Vagina (tissue), 2 donors: Measurements from ENCODE around the gene MYO7A. TPM values are rescaled to one million over a fixed set of nuclear protein-coding genes. Genes with fewer than 3 reads are reported as not detected.

Experiments
- DNase-seq, 2 donors: peaks; one replicate each; pipeline ENCODE4 v3.0.0-alpha.2; 2017; ENCODE audit errors: extremely low spot score in 2 of 2
- H3K27ac ChIP-seq: fragments of 200-600 bp; sonication (generic); one replicate; pipeline ENCODE4 v1.5.1; 2019
- H3K27me3 ChIP-seq: fragments of 200-600 bp; sonication (generic); one replicate; pipeline ENCODE4 v1.5.1; 2019
- H3K36me3 ChIP-seq, 2 donors: fragments of 200-600 bp; sonication (generic); one replicate each; pipeline ENCODE4 v1.5.1; 2017 to 2019
- H3K4me1 ChIP-seq: fragments of 200-600 bp; sonication (generic); one replicate; pipeline ENCODE4 v1.5.1; 2019
- H3K4me3 ChIP-seq, 2 donors: fragments of 200-600 bp; sonication (generic); 1 replicate in 1 of 2; 2 replicates in 1 of 2; pipeline ENCODE4 v1.5.1; 2016 to 2019
- H3K9me3 ChIP-seq: fragments of 200-600 bp; sonication (generic); one replicate; pipeline ENCODE4 v1.5.1; 2019
- POLR2A ChIP-seq, 2 donors: fragments of 450-650 bp; IDR thresholded peaks; one replicate each; pipeline ENCODE4 v1.6.1; 2017; ENCODE audit warnings: antibody characterized with exemption in 2 of 2, mild to moderate bottlenecking in 2 of 2, moderate library complexity in 2 of 2
- POLR2AphosphoS5 ChIP-seq, 2 donors: sonication (generic); formaldehyde crosslinking; IDR thresholded peaks; one replicate each; pipeline ENCODE4 v1.9.0; 2017; ENCODE audit warnings: antibody characterized with exemption in 2 of 2, mild to moderate bottlenecking in 2 of 2, low read depth in 1 of 2; ENCODE audit not compliant: insufficient read depth in 1 of 2
- intact Hi-C: fragments of 100-400 bp; cut with DNase I; formaldehyde crosslinking; loops from one replicate; pipeline ENCODE4 v1.15.1; 2023
- total RNA-seq: library from RNA; depleted of rRNA; stranded (reverse); fragments of >200 nt; gene quantifications from one replicate; pipeline ENCODE4 v1.2.3, GENCODE V29; 2016
- TF ChIP-seq, protein P1 (sequence below), 3 experiments: fragments of 450-650 bp in 2 of 3; fragments of 200-600 bp in 1 of 3; sonication (generic) in 1 of 3; IDR thresholded peaks; one replicate each; pipeline ENCODE4 v1.5.1; 2017 to 2019; ENCODE audit warnings: antibody characterized with exemption in 3 of 3, mild to moderate bottlenecking in 2 of 3, moderate library complexity in 2 of 3

Gene MYO7A
- total RNA-seq, 1 donor from 2014 or later, result 9.1 TPM

DNA sequence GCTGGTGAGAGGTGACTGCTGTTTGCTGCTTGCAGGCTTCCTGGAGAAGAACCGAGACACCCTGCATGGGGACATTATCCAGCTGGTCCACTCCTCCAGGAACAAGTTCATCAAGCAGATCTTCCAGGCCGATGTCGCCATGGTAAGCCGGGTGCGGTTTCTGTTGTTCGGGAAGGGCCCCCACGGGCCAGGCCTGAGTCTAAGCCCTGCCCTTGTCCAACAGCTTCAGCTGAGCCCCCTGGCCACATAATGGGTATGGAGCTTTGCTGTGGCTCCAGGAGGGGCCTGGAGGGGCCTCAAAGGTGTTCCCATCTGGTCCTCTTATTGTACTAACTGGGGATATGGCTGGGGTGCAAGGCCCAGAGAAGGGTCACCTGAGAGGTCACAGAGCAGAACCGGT lies 38.0 kb downstream of the MYO7A start:
- H3K9me3 ChIP-seq, result no peaks in the 10 kb centered on the region
- H3K4me3 ChIP-seq, result no peak overlapping the region
- no peak for TF ChIP-seq POLR2AphosphoS5 (IDR thresholded peaks at IDR 0.05; ENCODE audit: insufficient read depth in 1 of 2, low read depth in 1 of 2)
- no peak for TF ChIP-seq POLR2A (IDR thresholded peaks at IDR 0.05)
- TF ChIP-seq, protein P1, sequence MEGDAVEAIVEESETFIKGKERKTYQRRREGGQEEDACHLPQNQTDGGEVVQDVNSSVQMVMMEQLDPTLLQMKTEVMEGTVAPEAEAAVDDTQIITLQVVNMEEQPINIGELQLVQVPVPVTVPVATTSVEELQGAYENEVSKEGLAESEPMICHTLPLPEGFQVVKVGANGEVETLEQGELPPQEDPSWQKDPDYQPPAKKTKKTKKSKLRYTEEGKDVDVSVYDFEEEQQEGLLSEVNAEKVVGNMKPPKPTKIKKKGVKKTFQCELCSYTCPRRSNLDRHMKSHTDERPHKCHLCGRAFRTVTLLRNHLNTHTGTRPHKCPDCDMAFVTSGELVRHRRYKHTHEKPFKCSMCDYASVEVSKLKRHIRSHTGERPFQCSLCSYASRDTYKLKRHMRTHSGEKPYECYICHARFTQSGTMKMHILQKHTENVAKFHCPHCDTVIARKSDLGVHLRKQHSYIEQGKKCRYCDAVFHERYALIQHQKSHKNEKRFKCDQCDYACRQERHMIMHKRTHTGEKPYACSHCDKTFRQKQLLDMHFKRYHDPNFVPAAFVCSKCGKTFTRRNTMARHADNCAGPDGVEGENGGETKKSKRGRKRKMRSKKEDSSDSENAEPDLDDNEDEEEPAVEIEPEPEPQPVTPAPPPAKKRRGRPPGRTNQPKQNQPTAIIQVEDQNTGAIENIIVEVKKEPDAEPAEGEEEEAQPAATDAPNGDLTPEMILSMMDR (IDR thresholded peaks at IDR 0.05), result no peak
- no peaks in the 10 kb centered on the region for H3K36me3 ChIP-seq
- no peaks in the 10 kb centered on the region for H3K4me1 ChIP-seq
- no peaks in the 10 kb centered on the region for H3K27me3 ChIP-seq
- DNase-seq, result no peak
- intact Hi-C loops, result no loop called here
- no peak overlapping the region for H3K27ac ChIP-seq

- no peaks in the 10 kb centered on the region for H3K36me3 ChIP-seq
- no peak overlapping the region for H3K27ac ChIP-seq
- no peak overlapping the region for H3K4me3 ChIP-seq
- TF ChIP-seq POLR2AphosphoS5 (IDR thresholded peaks at IDR 0.05; ENCODE audit: insufficient read depth in 1 of 2, low read depth in 1 of 2) (no peak), POLR2A (IDR thresholded peaks at IDR 0.05) (no peak)
- TF ChIP-seq, protein P1 (IDR thresholded peaks at IDR 0.05), result no peak
- intact Hi-C loops, result no loop called here
- no peaks in the 10 kb centered on the region for H3K4me1 ChIP-seq
- H3K27me3 ChIP-seq, result no peaks in the 10 kb centered on the region
- no peaks in the 10 kb centered on the region for H3K9me3 ChIP-seq
- DNase-seq, result no peak
Measured at GRCh38 chr11:77167111-77167626, 39.1 kb downstream of the MYO7A start.

GRCh38 chr11:77167791-77168190 lies 39.7 kb downstream of the MYO7A start:
- H3K9me3 ChIP-seq, result no peaks in the 10 kb centered on the region
- TF ChIP-seq, protein P1 (IDR thresholded peaks at IDR 0.05), result no peak
- no peak for TF ChIP-seq POLR2AphosphoS5 (IDR thresholded peaks at IDR 0.05; ENCODE audit: insufficient read depth in 1 of 2, low read depth in 1 of 2)
- no peak for TF ChIP-seq POLR2A (IDR thresholded peaks at IDR 0.05)
- H3K4me1 ChIP-seq, result no peaks in the 10 kb centered on the region
- no peak overlapping the region for H3K27ac ChIP-seq
- H3K27me3 ChIP-seq, result no peaks in the 10 kb centered on the region
- DNase-seq, result no peak
- intact Hi-C loops, result no loop called here
- H3K4me3 ChIP-seq, result no peak overlapping the region
- no peaks in the 10 kb centered on the region for H3K36me3 ChIP-seq

GRCh38 chr11:77170107-77170506 lies 42.1 kb downstream of the MYO7A start:
- no peaks in the 10 kb centered on the region for H3K36me3 ChIP-seq
- H3K4me3 ChIP-seq, result no peak overlapping the region
- no peaks in the 10 kb centered on the region for H3K27me3 ChIP-seq
- intact Hi-C loops, result no loop called here
- no peaks in the 10 kb centered on the region for H3K9me3 ChIP-seq
- H3K4me1 ChIP-seq, result no peaks in the 10 kb centered on the region
- no peak overlapping the region for H3K27ac ChIP-seq
- TF ChIP-seq POLR2AphosphoS5 (IDR thresholded peaks at IDR 0.05; ENCODE audit: insufficient read depth in 1 of 2, low read depth in 1 of 2) (no peak), POLR2A (IDR thresholded peaks at IDR 0.05) (no peak)
- TF ChIP-seq, protein P1 (IDR thresholded peaks at IDR 0.05), result no peak
- DNase-seq, result no peak

DNA sequence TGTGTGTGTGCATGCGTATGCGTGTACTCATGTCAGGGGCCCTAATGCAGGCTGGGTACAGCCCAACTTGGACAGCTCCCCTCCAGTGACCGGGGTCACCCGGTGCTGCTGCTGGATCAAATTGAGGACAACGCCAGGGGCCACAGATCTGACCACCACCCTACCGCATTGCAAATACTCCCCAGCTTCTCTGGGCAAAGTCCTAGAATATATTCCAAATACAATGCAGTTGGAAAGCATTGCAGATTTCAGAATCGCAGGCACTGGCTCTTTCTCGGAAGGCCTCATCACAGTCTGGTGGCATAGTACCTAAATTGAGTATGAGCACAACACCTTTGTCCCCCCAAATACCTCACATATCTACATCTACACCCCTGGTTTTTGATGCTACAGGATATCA lies 43.2 kb downstream of the MYO7A start:
- Histone ChIP-seq H3K9me3 (no peaks in the 10 kb centered on the region), H3K36me3 (no peaks in the 10 kb centered on the region), H3K27me3 (no peaks in the 10 kb centered on the region), H3K4me3 (no peak overlapping the region), H3K27ac (no peak overlapping the region), H3K4me1 (no peaks in the 10 kb centered on the region)
- DNase-seq, result no peak
- intact Hi-C loops, result no loop called here
- TF ChIP-seq, protein P1 (IDR thresholded peaks at IDR 0.05), result no peak
- TF ChIP-seq POLR2AphosphoS5 (IDR thresholded peaks at IDR 0.05; ENCODE audit: insufficient read depth in 1 of 2, low read depth in 1 of 2), result no peak
- TF ChIP-seq POLR2A (IDR thresholded peaks at IDR 0.05), result no peak
